Daoy (cell line): ENCODE results near the gene PLSCR3. TPM values are rescaled to one million over a fixed set of nuclear protein-coding genes. Genes with fewer than 3 reads are reported as not detected.
A peak's percentile ranks its signal among the peaks of the same experiment; 100 is the strongest.

Experiments used
- DNase-seq: peaks from one replicate; pipeline ENCODE4 v3.0.0-alpha.2; 2015; ENCODE audit warnings: low read depth
- total RNA-seq: library from RNA; depleted of rRNA; stranded (reverse); fragments of >200 nt; shearing (Covaris generic); gene quantifications from 2 replicates; pipeline ENCODE4 v1.2.3, GENCODE V29; 2014; rRNA removed

Gene PLSCR3
- total RNA-seq, result 14.1 TPM in 2 replicates

DNA sequence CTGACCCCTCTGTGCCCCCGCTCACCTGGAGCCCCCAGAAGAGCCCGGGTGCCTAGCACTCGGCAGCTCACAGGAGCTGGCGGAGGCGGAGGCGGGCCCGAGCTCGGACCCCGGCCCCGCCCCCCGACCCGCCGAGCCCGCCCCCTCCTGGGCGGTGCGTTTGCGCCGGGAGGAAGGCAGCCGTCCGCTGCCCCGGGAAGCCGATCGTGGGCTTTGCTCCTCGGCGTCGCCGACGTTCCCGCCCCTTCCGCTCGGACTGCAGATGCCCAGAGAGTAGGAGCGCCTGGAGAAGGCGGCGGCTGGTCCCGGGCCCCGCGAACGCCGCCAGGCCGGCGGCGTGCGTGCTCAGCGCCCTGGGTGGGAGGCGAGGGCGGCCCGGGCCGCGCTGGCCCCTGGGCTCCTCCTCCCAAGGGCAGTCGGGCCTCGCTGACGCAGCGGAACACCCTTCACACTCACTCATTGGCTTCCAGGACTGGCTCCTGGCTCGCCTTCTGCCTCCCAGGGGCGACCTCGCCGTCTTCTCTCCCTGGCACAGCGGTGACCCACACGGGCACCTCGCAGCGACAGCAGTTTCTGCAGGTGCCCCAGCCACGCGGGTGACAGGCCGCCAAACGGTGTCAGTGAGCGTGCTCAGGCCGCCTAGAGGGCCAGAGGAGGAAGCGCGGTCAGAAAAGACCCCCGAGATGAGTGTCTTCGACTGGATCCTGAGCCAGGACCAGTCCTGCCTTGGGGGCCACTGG, at the start of gene PLSCR3:
PLSCR3 (minus strand) TSS at position 74 of the 740 bp plus-strand sequence. CDS start 415 bp downstream, outside the sequence.
- DNase-seq, result peak; percentile 95

DNA sequence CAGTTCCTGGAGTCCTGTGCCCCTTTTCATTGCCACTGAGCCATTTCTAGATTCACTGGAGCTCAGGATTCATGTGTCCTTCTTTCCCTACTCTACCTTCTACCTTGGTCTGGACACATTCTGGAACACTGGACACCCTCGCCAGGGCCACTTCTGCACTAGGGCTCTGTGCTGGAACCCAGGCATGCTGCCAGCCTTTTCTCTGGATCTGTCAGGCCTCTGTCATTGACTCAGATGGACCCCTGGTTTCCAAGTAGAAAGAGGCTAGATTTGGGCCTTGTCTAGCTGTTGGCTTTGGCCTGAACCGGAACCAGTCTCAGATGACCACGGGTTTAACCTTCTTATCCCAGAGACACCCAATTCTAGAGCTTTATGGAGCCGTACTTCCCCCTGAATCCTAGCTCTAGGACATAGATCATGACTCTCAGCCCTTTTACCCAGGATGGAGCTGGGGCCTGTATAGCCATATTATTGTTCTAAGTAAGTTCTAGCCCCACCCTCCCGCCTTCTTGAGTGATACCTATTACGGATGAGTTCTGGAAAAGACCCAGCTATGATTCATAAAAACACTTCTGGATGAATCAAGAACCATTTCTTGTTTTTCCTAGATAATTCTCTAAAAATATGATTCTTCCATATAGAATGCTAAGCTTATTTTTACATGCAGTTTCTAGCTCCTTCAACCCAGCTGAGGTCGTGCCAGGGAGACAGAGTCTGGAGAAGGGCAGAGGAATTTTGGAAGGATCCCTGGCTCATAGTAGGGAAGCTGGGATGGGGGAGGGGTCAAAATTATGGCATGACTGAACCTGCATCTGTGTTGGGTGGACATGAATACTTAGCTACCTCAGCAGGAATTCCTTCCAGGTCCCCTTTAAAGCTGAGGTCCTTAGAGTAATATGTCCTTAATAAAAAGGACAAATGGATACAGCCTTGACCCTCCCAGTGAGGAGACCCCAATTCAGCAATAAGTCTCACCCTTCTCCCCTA, 49.5 kb upstream of the PLSCR3 start:
- DNase-seq, result peak; percentile 38

DNA sequence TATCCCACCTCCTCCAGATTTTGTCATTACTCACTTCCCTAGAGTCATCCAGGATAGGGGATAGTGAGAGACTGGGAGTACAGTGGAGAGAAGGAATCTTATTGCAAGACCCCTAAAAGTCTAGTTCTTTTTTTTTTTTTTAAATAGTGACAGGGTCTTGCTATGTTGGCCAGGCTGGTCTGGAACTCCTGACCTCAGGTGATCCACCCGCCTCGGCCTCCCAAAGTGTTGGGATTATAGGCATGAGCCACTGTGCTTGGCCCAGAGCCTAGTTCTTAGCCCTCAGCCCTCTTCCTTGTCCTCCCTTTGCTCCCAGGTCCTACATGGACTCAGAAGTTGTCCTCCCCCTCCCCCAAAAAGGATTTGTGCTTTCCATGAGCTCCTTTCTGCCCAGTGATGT, 47.8 kb upstream of the PLSCR3 start:
- DNase-seq, result no peak

DNA sequence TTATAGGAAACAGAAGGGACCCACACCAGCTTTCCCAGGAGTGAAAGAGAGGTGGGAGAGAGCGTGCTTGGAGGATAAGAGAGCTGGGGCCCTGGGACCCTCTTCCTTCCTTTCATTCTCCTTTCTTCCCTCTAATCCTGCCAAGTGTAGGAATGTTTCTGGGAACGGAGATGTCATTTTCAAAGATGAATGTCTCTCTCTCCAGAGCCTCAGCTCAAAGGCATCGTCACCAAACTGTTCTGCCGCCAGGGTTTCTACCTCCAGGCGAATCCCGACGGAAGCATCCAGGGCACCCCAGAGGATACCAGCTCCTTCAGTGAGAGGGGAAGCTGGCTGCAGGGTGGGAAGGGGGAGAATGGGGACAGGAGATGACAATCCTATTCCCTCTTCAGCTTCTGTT, 46.9 kb upstream of the PLSCR3 start:
- DNase-seq, result no peak

DNA sequence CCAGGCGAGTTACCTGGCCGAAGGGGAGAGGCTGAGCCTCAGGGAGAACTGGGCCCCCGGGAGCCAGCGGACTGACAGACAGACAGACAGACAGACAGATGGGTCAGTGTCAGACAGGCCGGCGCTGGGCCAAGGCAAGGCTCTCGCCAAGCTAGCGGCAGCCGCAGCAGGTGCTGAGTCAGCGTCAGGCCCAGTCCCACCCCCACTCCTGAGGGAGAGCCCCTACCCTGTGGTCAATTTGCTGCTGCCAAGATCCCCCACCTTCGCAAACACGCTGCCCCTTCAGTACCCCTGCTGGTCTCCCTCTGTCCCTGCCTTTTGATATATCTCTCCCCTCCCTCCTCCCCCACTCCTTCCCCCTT, 46.5 kb upstream of the PLSCR3 start:
- peak; percentile 73 for DNase-seq

DNA sequence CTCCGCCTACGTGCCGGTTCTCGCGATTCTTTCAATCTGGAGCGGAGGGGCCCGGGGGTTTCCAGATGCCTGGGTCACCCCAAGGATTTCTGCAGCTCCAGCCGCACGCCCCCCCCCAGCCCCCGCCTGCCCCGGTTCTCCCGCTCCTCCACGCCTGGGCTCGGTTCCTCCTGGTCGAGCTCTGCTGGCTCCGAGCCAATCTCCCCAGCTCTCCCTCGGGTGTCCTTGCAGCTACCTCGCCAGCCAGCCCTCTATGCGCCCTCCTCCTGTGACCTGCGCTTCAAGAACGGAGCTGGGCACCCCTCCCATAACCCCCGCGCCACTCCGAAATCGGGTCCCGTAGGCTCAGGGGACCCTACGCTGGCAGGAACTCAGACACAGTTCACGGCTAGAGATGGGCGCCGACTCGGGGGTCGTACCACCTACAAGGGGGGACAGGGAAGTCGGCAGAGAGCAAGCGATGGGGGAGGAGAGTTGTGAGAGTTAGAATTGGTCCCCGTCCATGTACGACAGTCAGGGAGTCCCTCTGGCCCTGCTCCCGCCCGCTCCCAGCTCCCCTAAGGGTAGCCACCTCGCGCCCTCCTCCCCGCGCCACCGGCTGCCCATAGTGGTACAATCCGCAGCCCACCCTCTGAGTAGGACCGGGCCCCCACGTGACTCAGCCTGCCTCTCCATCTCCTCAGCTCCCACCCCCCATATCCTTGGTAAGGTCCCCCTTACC, 45.9 kb upstream of the PLSCR3 start:
- peak; percentile 65 for DNase-seq

DNA sequence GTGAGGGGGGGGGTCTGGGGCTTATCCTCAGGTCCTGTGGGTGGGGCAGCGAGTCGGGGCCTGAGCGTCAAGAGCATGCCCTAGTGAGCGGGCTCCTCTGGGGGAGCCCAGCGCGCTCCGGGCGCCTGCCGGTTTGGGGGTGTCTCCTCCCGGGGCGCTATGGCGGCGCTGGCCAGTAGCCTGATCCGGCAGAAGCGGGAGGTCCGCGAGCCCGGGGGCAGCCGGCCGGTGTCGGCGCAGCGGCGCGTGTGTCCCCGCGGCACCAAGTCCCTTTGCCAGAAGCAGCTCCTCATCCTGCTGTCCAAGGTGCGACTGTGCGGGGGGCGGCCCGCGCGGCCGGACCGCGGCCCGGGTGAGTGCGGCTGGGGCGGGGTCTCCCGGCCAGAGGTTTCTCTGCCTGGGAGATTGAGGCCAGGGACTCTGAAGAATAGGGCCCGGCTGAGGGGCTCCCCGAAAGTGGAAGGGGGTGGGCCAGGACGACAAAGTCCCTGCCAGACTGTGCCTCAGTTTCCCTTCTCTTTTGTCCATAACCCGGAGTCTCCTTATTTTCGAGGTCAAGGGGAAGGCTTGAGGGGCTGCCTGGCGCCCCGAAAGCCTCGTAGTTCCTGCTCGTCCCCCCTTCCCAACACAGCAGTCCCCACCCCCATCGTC, 45.3 kb upstream of the PLSCR3 start, which contains the start of gene FGF11:
FGF11 (plus strand) TSS at position 51 of the 651 bp plus-strand sequence; CDS start at position 160, 109 bp downstream.
- DNase-seq, result no peak

DNA sequence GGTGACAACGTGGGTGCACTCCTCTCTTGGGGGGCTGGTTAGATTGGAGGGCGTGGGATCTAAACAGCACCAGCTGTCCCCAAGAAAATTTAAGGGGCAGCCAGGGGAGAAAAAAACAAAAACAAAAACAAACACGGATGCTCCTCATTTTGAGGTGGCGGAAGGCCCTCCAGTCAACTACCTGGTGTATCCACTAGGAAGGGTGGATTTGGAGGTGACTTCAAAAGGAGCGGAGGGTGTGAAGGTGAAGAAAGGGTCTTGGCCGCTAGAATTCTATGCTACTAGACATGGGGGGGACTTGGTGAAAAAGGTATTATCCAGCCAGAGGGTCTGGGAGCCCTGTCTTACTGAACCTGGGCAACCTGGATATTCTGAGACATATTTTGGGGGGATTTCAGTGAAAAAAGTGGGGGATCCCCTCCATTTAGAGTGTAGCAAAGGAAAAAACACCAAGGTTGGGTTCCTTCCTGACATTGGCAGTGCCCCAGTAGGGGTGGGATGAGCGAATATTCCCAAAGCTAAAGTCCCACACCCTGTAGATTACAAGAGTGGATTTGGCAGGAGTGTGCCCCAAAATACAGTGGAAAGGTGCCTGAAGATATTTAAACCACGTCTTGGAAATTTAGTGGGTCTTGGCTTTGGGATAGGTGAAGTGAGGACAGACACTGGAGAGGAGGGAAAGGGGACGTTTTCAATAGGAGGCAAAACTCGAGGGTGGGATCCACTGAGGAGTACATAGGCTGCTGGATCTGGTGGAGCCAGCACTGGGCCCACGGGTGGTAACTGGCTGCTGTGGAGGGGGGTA, 44.5 kb upstream of the PLSCR3 start:
- no peak for DNase-seq

DNA sequence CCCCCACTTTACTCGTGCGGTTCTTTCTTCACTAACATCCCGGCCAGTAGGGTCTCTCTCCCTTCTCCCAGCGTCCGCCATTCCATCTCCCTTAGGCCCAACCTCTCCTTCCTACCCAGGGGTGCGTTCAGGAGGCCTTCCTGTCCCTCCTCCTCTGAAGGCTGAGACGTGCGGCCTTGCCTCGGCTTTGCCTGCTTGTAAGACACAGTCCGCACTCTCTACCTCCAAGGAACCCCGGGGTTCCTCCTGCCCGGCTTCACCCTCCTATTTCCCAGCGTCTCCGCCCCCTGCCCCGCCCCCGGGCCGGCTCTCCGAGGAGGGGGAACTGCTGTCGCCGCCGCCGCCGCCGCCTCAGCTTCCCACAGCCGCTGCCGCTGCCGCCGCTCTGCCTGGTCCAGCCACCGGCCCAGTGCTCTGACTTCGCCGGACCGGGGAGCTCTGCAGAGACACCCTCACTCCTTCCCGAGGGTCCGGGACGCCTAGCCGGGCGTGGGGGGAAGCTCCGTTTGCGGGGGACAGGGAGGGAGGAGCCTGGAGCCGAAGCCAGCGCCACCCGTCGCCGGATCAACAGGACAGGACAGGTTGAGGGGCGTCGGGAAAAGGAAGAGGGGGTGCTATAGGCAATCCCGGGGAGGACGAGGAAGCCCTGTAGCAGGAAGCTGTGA, 43.8 kb upstream of the PLSCR3 start:
- DNase-seq, result peak; percentile 72

DNA sequence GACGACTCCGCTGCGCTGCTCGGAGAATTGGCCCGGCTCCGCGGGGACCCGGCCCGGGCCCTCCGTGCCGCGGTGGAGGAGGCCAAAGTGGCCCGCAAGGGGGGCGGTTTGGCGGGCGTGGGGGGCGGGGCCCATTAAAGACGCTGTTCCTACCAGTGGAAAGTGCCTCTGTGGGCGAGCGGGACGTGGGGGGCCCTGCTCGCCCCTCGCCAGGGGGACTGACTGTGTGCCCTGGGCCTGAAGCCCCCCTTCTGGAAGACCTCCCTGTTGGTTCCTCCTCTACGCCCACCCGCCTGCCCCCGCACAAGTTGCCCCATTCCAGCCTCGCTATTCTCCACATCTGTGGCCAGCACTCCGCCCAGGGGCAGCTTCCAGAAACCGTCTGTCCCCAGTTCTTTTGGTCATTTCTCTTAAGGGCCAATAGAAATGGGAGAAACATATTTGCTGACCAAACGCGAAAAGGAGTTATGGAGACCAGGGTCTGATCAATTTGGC, 43.1 kb upstream of the PLSCR3 start:
- DNase-seq, result no peak

DNA sequence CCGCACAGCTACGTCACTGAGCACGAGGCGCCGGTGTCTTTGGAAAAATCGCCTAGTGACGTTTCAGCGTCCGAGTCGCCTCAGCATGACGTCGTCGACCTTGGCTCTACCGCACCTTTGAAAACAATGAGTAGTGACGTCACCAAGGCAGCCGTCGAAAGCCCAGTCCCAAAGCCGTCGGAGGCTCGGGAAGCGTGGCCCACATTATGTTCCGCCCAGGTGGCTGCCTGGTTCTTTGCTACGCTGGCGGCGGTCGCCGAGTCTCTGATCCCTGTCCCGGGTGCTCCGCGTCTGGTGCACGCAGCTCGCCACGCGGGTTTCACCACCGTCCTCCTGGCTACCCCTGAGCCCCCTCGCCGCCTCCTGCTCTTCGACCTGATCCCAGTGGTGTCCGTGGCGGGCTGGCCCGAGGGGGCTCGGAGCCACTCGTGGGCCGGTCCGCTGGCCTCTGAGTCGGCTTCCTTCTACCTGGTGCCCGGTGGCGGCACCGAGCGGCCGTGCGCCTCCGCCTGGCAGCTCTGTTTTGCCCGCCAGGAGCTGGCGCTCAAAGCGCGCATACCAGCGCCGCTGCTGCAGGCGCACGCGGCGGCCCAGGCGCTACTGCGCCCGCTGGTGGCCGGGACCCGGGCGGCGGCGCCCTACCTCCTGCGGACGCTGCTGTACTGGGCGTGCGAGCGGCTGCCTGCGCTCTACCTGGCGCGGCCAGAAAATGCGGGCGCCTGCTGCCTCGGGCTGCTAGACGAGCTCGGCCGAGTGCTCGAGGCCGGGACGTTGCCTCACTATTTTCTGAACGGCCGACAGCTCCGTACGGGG, 42.4 kb upstream of the PLSCR3 start:
- peak; percentile 92 for DNase-seq

DNA sequence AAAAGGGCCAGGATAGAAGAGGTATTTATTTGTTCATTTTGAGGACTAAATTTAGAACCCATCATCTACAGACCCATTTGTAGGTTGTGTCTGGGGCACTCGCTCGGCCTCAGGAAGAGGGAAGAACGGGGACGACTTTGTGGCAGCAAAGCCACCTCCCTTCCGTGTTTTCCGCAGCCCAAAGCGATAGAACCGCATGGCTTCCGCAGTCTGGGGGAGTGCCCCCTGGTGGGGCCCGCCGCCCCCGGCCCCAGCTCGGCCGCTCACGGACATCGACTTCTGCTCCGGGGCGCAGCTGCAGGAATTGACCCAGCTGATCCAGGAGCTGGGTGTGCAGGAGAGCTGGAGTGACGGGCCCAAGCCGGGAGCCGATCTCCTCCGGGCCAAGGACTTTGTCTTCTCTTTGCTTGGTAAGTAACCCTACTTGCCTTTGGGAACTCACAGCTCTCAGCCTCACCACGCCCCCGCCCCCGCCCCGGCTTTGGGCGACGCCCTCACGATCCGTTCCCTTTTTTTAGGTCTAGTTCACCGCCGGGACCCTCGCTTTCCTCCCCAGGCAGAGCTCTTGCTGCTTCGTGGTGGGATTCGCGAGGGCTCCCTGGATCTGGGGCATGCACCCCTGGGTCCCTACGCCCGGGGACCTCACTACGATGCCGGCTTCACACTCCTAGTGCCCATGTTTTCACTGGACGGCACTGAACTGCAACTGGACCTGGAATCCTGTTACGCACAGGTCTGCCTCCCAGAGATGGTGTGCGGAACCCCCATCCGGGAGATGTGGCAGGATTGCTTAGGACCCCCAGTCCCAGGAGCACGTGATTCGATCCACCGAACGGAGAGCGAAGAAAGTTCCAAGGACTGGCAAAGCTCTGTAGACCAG, 41.6 kb upstream of the PLSCR3 start:
- peak; percentile 70 for DNase-seq

DNA sequence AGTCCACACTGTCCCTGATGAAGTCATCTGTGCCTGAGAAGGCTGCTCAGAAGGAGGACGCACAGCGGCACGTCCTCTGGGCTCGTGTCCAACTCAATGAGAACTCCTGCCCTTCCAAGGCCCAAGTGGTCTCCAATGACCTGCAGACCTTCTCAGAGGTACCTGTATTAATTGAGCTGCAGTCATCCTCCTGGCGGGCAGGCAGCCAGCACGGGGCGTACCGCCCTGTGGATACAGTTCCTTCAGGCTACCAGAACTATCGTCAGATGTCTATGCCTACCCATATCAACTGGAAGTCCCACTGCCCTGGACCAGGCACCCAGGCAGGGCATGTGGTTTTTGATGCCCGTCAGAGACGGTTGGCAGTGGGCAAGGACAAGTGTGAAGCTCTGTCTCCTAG, 38.0 kb upstream of the PLSCR3 start:
- no peak for DNase-seq

DNA sequence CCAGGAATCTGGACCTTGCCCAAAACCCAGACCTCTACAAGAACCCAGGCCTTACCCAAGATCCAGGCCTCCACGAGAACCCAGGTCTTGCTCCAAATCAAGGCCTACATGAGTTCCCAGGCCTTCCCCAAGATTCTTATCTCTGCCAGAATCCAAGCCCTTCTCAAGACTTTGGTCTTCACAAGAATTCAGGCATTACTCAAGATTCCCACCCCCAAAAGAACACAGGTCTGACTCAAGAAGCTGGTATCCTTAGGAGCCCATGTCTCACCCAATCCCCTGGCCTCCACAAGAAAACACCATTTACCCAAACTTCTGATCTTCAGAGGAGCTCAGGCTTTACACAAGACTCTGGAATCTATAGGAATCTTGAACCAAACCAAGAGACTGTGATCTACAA, 36.9 kb upstream of the PLSCR3 start:
- no peak for DNase-seq

DNA sequence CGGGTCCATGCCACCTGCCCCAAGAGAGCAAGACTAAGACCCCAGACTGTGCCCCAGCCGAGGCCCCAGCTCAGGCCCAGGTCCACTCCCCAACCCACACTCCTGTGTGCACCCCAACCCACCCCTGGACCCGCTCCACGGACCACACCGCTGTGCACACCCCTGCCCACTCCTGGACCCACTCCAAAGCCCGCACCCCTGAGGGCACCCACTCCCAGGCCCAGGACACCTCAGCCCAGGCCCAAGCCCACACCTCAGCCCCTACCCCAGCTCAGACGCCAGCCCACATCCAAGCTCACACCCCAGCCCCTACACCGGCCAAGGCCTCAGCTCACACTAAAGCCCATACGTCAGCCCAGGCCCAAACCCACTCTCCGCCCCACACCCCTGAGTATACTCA, 35.4 kb upstream of the PLSCR3 start:
- DNase-seq, result no peak

DNA sequence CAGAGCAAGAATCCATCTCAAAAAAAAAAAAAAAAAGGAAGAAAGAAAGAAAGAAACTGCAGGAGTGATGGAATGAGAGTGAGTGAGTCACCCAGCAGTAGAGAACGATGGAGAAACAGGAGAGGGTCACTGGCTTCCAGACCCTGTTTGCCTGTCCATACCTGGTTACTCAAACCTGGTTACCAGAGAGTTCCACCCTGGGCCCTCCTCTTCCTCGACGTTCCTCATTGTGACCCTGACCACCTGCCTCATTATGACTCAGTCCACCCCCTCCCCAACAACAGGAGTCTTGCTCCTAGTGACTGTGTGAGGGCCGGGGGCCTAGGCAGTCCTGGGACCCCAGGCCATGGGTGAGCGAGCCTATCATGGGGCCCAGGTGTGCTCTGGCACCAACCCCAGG, 34.2 kb upstream of the PLSCR3 start, which contains the start of gene SPEM3:
SPEM3 (plus strand) TSS at position 301 of the 400 bp plus-strand sequence; CDS start at position 347, 46 bp downstream.
- no peak for DNase-seq

DNA sequence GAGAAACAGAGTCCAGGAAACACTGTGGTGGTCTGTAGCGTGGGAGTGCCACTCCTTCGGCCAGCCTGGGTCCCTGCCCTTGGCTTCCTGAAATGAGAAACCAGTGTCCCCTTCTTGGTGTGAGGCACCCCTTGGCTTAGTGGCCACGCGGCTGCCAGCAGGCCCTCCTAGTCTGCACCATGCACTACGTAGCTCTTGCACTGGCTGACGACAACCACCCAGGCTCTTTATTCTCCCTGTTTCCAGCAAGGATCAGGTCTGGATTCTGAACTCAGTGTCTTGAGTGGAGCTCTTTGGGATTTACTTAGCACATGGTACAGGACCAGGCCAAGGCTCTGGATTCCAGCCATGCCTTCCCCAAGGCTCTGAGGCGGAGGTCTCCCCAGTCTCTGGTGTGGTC, 33.2 kb upstream of the PLSCR3 start:
- no peak for DNase-seq
